A549 treated with DMSO at 1 μM for 4 hours (cell line): ENCODE data around the gene RNU1-2. TPM values are rescaled to one million over a fixed set of nuclear protein-coding genes. Genes with fewer than 3 reads are reported as not detected.

ENCODE experiments used
- total RNA-seq: library from RNA; stranded (reverse); fragments of 200-300 nt; extraction: Qiagen RNA extraction; gene quantifications from 5 replicates; pipeline ENCODE4 v1.2.3, GENCODE V29; 2022; ENCODE audit warnings: low read depth

RNU1-2 gene
- 7.3 TPM in 1 of 5 replicates, not detected in the others for total RNA-seq

DNA sequence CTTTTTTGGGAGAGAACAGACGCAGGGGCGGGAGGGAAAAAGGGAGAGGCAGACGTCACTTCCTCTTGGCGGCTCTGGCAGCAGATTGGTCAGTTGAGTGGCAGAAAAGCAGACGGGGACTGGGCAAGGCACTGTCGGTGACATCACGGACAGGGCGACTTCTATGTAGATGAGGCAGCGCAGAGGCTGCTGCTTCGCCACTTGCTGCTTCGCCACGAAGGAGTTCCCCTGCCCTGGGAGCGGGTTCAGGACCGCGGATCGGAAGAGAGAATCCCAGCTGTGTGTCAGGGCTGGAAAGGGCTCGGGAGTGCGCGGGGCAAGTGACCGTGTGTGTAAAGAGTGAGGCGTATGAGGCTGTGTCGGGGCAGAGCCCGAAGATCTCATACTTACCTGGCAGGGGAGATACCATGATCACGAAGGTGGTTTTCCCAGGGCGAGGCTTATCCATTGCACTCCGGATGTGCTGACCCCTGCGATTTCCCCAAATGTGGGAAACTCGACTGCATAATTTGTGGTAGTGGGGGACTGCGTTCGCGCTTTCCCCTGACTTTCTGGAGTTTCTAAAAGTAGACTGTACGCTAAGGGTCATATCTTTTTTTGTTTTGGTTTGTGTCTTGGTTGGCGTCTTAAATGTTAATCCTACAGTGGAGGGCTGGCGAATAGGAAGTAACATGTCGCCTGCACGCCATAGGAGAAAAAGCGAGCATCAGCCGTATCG is at the start of gene RNU1-2:
RNU1-2 (plus strand) TSS at position 383 of the 718 bp plus-strand sequence.

GRCh38 chr1:16921391-16922185 is 25.8 kb downstream of the RNU1-2 start, which contains the start of gene CROCC:
Gene CROCC, plus strand, starts transcription at chr1:16921931. Its CDS starts 88 bp downstream, at chr1:16922019.

Other genes with a start within 250 kb of the RNU1-2 start
- 7.3 TPM in 1 of 5 replicates, not detected in the others for gene RNU1-3, start 229.0 kb upstream of the RNU1-2 start, total RNA-seq
- 7.3 TPM in 1 of 5 replicates, not detected in the others for gene RNU1-4, start 155.5 kb upstream of the RNU1-2 start, total RNA-seq
- gene CROCC, start 26.0 kb downstream of the RNU1-2 start, total RNA-seq: 5.9 to 10.2 TPM (median 7.5 TPM) in 5 replicates
- gene MFAP2, start 84.6 kb downstream of the RNU1-2 start, total RNA-seq: 0.32 to 1.1 TPM (median 0.44 TPM) in 5 replicates
- 23.0 to 31.1 TPM (median 23.6 TPM) in 5 replicates for gene ATP13A2, start 115.9 kb downstream of the RNU1-2 start, total RNA-seq
- 101 to 110 TPM (median 109 TPM) in 5 replicates for gene SDHB, start 158.1 kb downstream of the RNU1-2 start, total RNA-seq
- gene PADI2, start 223.5 kb downstream of the RNU1-2 start, total RNA-seq: 0.95 to 1.5 TPM (median 1.3 TPM) in 5 replicates